ENCODE results near the gene ABCA9.

DNA sequence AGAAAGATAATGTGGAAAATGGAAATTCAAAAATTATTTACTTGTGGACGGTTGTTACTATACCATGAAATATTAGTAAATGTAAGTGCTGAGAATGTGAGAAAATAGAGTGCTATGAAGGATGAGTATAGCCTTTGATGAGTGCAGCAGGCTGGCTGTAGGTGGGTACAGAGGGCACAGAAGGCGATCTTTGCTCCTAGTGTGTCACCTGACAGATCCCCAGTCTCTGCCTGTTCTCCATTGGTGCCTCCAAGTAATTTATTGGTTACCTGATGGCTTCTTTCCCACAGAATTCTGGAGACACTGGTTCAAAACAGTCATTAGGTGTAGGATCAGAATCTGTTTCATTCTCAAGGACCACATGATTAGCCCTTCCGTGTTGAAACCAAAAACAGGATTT is 28.9 kb downstream of the ABCA9 start:
- TF ChIP-seq, protein P1, sequence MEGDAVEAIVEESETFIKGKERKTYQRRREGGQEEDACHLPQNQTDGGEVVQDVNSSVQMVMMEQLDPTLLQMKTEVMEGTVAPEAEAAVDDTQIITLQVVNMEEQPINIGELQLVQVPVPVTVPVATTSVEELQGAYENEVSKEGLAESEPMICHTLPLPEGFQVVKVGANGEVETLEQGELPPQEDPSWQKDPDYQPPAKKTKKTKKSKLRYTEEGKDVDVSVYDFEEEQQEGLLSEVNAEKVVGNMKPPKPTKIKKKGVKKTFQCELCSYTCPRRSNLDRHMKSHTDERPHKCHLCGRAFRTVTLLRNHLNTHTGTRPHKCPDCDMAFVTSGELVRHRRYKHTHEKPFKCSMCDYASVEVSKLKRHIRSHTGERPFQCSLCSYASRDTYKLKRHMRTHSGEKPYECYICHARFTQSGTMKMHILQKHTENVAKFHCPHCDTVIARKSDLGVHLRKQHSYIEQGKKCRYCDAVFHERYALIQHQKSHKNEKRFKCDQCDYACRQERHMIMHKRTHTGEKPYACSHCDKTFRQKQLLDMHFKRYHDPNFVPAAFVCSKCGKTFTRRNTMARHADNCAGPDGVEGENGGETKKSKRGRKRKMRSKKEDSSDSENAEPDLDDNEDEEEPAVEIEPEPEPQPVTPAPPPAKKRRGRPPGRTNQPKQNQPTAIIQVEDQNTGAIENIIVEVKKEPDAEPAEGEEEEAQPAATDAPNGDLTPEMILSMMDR (IDR thresholded peaks at IDR 0.05; ENCODE audit: low read depth, low read length), result no peak
- no peak for TF ChIP-seq EZH2phosphoT487 (IDR thresholded peaks at IDR 0.05; ENCODE audit: low read depth)

Data from OCI-LY3 (cell line).